ENCODE results near the gene TMEM52B. TPM values are rescaled to one million over a fixed set of nuclear protein-coding genes. Genes with fewer than 3 reads are reported as not detected.
"Not testable (repeated sequence)": the region's sequence is repeated elsewhere in the genome, so short reads cannot be mapped to it uniquely, and the experiment has no call there.

The TMEM52B gene
- total and polyA plus RNA-seq, 4 donors = 0.83 to 2.3 (median 1.8) TPM

- Histone ChIP-seq H3K36me3 (ENCODE audit: control insufficient read depth in 4 of 4, insufficient read depth in 4 of 4, low read length in 4 of 4) (no peaks in the 10 kb centered on the region), H3K27ac (ENCODE audit: low read depth in 1 of 2, low read length in 1 of 2) (no peak overlapping the region), H3K9me3 (ENCODE audit: control insufficient read depth in 4 of 4, insufficient read depth in 3 of 4, low read length in 3 of 4) (no peaks in the 10 kb centered on the region), H3K4me1 (ENCODE audit: control insufficient read depth in 5 of 5, insufficient read depth in 5 of 5, low read length in 5 of 5) (peaks cover 0 to 3% (median 0%) of the 10 kb centered on the region in 5 donors), H3K4me3 (no peak overlapping the region), H3K9ac (ENCODE audit: insufficient read depth in 1 of 2, low read length in 2 of 2) (no peak overlapping the region), H3K27me3 (ENCODE audit: control insufficient read depth in 3 of 3, insufficient read depth in 3 of 3, low read length in 2 of 3) (no peaks in the 10 kb centered on the region)
- ATAC-seq (ENCODE audit: insufficient read depth, low FRiP score) (no peak), DNase-seq (no peak)
- 29 to 62% methylated on average over 2 of the region's 2 CpGs for WGBS, 2 donors
- TF ChIP-seq, protein P1, sequence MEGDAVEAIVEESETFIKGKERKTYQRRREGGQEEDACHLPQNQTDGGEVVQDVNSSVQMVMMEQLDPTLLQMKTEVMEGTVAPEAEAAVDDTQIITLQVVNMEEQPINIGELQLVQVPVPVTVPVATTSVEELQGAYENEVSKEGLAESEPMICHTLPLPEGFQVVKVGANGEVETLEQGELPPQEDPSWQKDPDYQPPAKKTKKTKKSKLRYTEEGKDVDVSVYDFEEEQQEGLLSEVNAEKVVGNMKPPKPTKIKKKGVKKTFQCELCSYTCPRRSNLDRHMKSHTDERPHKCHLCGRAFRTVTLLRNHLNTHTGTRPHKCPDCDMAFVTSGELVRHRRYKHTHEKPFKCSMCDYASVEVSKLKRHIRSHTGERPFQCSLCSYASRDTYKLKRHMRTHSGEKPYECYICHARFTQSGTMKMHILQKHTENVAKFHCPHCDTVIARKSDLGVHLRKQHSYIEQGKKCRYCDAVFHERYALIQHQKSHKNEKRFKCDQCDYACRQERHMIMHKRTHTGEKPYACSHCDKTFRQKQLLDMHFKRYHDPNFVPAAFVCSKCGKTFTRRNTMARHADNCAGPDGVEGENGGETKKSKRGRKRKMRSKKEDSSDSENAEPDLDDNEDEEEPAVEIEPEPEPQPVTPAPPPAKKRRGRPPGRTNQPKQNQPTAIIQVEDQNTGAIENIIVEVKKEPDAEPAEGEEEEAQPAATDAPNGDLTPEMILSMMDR (IDR thresholded peaks at IDR 0.05; ENCODE audit: control extremely low read depth, extremely low read depth) = no peak
Measured at GRCh38 chr12:10191865-10192264, 13.0 kb downstream of the TMEM52B start.

- Histone ChIP-seq H3K9ac (ENCODE audit: insufficient read depth in 1 of 2, low read length in 2 of 2) (no peak overlapping the region), H3K4me1 (ENCODE audit: control insufficient read depth in 5 of 5, insufficient read depth in 5 of 5, low read length in 5 of 5) (peaks cover 0 to 3% (median 0%) of the 10 kb centered on the region in 5 donors), H3K4me3 (no peak overlapping the region), H3K27me3 (ENCODE audit: control insufficient read depth in 3 of 3, insufficient read depth in 3 of 3, low read length in 2 of 3) (no peaks in the 10 kb centered on the region), H3K27ac (ENCODE audit: low read depth in 1 of 2, low read length in 1 of 2) (no peak overlapping the region), H3K36me3 (ENCODE audit: control insufficient read depth in 4 of 4, insufficient read depth in 4 of 4, low read length in 4 of 4) (no peaks in the 10 kb centered on the region), H3K9me3 (ENCODE audit: control insufficient read depth in 4 of 4, insufficient read depth in 3 of 4, low read length in 3 of 4) (no peaks in the 10 kb centered on the region)
- DNase-seq (no peak), ATAC-seq (ENCODE audit: insufficient read depth, low FRiP score) (no peak)
- WGBS, 2 donors = 92 to 93% methylated on average over 3 of the region's 3 CpGs
- TF ChIP-seq, protein P1 (IDR thresholded peaks at IDR 0.05; ENCODE audit: control extremely low read depth, extremely low read depth) = no peak
Measured at GRCh38 chr12:10194160-10194670, 15.4 kb downstream of the TMEM52B start.

- DNase-seq (no peak), ATAC-seq (ENCODE audit: insufficient read depth, low FRiP score) (no peak)
- Histone ChIP-seq H3K4me1 (ENCODE audit: control insufficient read depth in 5 of 5, insufficient read depth in 5 of 5, low read length in 5 of 5) (no peaks in the 10 kb centered on the region), H3K9me3 (ENCODE audit: control insufficient read depth in 4 of 4, insufficient read depth in 3 of 4, low read length in 3 of 4) (no peaks in the 10 kb centered on the region), H3K27me3 (ENCODE audit: control insufficient read depth in 3 of 3, insufficient read depth in 3 of 3, low read length in 2 of 3) (no peaks in the 10 kb centered on the region), H3K9ac (ENCODE audit: insufficient read depth in 1 of 2, low read length in 2 of 2) (no peak overlapping the region), H3K36me3 (ENCODE audit: control insufficient read depth in 4 of 4, insufficient read depth in 4 of 4, low read length in 4 of 4) (no peaks in the 10 kb centered on the region), H3K4me3 (no peak overlapping the region), H3K27ac (ENCODE audit: low read depth in 1 of 2, low read length in 1 of 2) (no peak overlapping the region)
- TF ChIP-seq, protein P1 (IDR thresholded peaks at IDR 0.05; ENCODE audit: control extremely low read depth, extremely low read depth) = no peak
- WGBS, 2 donors = 51 to 77% methylated on average over 10 of the region's 10 CpGs
Measured at GRCh38 chr12:10196210-10196609, 17.4 kb downstream of the TMEM52B start.

- Histone ChIP-seq H3K4me1 (ENCODE audit: control insufficient read depth in 5 of 5, insufficient read depth in 5 of 5, low read length in 5 of 5) (no peaks in the 10 kb centered on the region), H3K4me3 (no peak overlapping the region), H3K27me3 (ENCODE audit: control insufficient read depth in 3 of 3, insufficient read depth in 3 of 3, low read length in 2 of 3) (no peaks in the 10 kb centered on the region), H3K9me3 (ENCODE audit: control insufficient read depth in 4 of 4, insufficient read depth in 3 of 4, low read length in 3 of 4) (no peaks in the 10 kb centered on the region), H3K9ac (ENCODE audit: insufficient read depth in 1 of 2, low read length in 2 of 2) (no peak overlapping the region), H3K27ac (ENCODE audit: low read depth in 1 of 2, low read length in 1 of 2) (no peak overlapping the region), H3K36me3 (ENCODE audit: control insufficient read depth in 4 of 4, insufficient read depth in 4 of 4, low read length in 4 of 4) (no peaks in the 10 kb centered on the region)
- ATAC-seq (ENCODE audit: insufficient read depth, low FRiP score) = no peak
- TF ChIP-seq, protein P1 (IDR thresholded peaks at IDR 0.05; ENCODE audit: control extremely low read depth, extremely low read depth) = no peak
- DNase-seq = no peak
- WGBS, 2 donors = 86 to 92% methylated on average over 5 of the region's 5 CpGs
Measured at GRCh38 chr12:10197879-10198278, 19.0 kb downstream of the TMEM52B start.

- not testable (repeated sequence) for H3K4me1 ChIP-seq (ENCODE audit: control insufficient read depth in 5 of 5, insufficient read depth in 5 of 5, low read length in 5 of 5); DNase-seq; ATAC-seq (ENCODE audit: insufficient read depth, low FRiP score); H3K27ac ChIP-seq (ENCODE audit: low read depth in 1 of 2, low read length in 1 of 2); H3K4me3 ChIP-seq; H3K36me3 ChIP-seq (ENCODE audit: control insufficient read depth in 4 of 4, insufficient read depth in 4 of 4, low read length in 4 of 4); H3K27me3 ChIP-seq (ENCODE audit: control insufficient read depth in 3 of 3, insufficient read depth in 3 of 3, low read length in 2 of 3); H3K9me3 ChIP-seq (ENCODE audit: control insufficient read depth in 4 of 4, insufficient read depth in 3 of 4, low read length in 3 of 4); H3K9ac ChIP-seq (ENCODE audit: insufficient read depth in 1 of 2, low read length in 2 of 2)
- WGBS, 2 donors = 92 to 94% methylated on average over 2 of the region's 2 CpGs
Measured at GRCh38 chr12:10204495-10204894, 25.7 kb downstream of the TMEM52B start.
